ENCODE data around the gene TNS3.

DNA sequence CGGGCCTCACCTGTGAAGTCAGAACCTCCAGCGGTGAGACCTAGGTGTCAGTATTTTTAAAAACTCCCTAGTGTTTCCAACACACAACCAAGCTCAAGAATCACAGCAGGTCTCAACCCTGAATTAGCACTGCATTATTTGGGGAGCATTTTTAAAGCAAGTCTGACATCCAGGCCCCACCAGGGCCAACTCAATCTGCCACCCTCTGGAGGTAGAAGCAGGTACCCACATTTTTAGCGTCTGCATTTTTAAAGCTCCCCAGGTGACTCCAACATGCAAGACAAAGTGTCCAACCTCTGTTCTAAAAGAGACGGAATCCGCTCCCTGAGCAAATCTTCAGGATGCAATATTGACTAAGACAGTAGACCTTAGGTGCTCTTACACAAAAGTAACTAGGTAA, 225.7 kb downstream of the TNS3 start:
- TF ChIP-seq, protein P1, sequence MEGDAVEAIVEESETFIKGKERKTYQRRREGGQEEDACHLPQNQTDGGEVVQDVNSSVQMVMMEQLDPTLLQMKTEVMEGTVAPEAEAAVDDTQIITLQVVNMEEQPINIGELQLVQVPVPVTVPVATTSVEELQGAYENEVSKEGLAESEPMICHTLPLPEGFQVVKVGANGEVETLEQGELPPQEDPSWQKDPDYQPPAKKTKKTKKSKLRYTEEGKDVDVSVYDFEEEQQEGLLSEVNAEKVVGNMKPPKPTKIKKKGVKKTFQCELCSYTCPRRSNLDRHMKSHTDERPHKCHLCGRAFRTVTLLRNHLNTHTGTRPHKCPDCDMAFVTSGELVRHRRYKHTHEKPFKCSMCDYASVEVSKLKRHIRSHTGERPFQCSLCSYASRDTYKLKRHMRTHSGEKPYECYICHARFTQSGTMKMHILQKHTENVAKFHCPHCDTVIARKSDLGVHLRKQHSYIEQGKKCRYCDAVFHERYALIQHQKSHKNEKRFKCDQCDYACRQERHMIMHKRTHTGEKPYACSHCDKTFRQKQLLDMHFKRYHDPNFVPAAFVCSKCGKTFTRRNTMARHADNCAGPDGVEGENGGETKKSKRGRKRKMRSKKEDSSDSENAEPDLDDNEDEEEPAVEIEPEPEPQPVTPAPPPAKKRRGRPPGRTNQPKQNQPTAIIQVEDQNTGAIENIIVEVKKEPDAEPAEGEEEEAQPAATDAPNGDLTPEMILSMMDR (IDR thresholded peaks at IDR 0.05; ENCODE audit: low read depth, low read length) = no peak
- TF ChIP-seq POLR2A (IDR thresholded peaks at IDR 0.05; ENCODE audit: extremely low read depth, insufficient read length) (no peak), MYC (IDR thresholded peaks at IDR 0.05; ENCODE audit: low read depth, low read length) (no peak)
